SK-N-SH (cell line): Measurements from ENCODE around the gene PAN2. TPM values are rescaled to one million over a fixed set of nuclear protein-coding genes. Genes with fewer than 3 reads are reported as not detected.

Experiments used
- CTCF ChIA-PET: fragments of 300-600, 350-600 bp; formaldehyde crosslinking; extraction: SDS; loops from one replicate; lab custom pipeline; 2021; lab: Yijun Ruan, JAX
- POLR2A ChIA-PET: fragments of 350-600 bp; sonication (Branson Sonifier 250); formaldehyde crosslinking; extraction: SDS; loops from one replicate; lab custom pipeline; 2020; ENCODE audit warnings: antibody characterized with exemption, inconsistent platforms; lab: Yijun Ruan, JAX
- DNase-seq: peaks from one replicate; pipeline ENCODE4 v3.0.0; 2012
- H2AFZ ChIP-seq: fragments of 200-600 bp; sonication (generic); 2 replicates; pipeline ENCODE4 v1.8.1; 2016; ENCODE audit warnings: antibody characterized with exemption, mild to moderate bottlenecking, low read depth
- H3F3A ChIP-seq: fragments of 200-600 bp; sonication (generic); replicated peaks from 2 replicates; pipeline ENCODE3; 2016; ENCODE audit warnings: antibody characterized with exemption, mild to moderate bottlenecking; ENCODE audit not compliant: insufficient read depth
- H3K27ac ChIP-seq, 2 experiments: fragments of 200-500 bp in 1 of 2; fragments of 200-600 bp in 1 of 2; sonication (Bioruptor generic) in 1 of 2; sonication (generic), shearing (Covaris generic) in 1 of 2; 2 replicates each; pipeline versions ENCODE4 v1.5.1 to v1.6.1; 2014 to 2016; ENCODE audit warnings: low read depth in 2 of 2, inconsistent platforms in 1 of 2, low read length in 1 of 2, mild to moderate bottlenecking in 1 of 2, mixed read lengths in 1 of 2
- H3K27me3 ChIP-seq: fragments of 200-600 bp; sonication (generic), shearing (Covaris generic); 2 replicates; pipeline ENCODE4 v1.6.1; 2016; ENCODE audit warnings: mixed run types; ENCODE audit not compliant: insufficient read depth
- H3K36me3 ChIP-seq, 2 experiments: fragments of 200-500 bp in 1 of 2; fragments of 200-600 bp in 1 of 2; sonication (Bioruptor generic) in 1 of 2; sonication (generic) in 1 of 2; replicated peaks in 1 of 2; 2 replicates each; pipeline versions ENCODE3 to v1.5.1; 2014 to 2016; ENCODE audit warnings: low read length in 1 of 2, mild to moderate bottlenecking in 1 of 2; ENCODE audit not compliant: insufficient read depth in 2 of 2, control insufficient read depth in 1 of 2
- H3K4me1 ChIP-seq, 2 experiments: fragments of 200-500 bp in 1 of 2; fragments of 200-600 bp in 1 of 2; sonication (Bioruptor generic) in 1 of 2; sonication (generic), shearing (Covaris generic) in 1 of 2; 2 replicates each; pipeline versions ENCODE4 v1.5.1 to v1.6.1; 2014 to 2016; ENCODE audit warnings: low read depth in 1 of 2, low read length in 1 of 2, mixed run types in 1 of 2; ENCODE audit not compliant: insufficient read depth in 2 of 2, control insufficient read depth in 1 of 2
- H3K4me2 ChIP-seq: fragments of 200-600 bp; sonication (generic), shearing (Covaris generic); 2 replicates; pipeline ENCODE4 v1.6.1; 2017; ENCODE audit warnings: mixed run types
- H3K4me3 ChIP-seq, 2 experiments: fragments of 200-500 bp in 1 of 2; fragments of 200-600 bp in 1 of 2; sonication (Bioruptor generic) in 1 of 2; sonication (generic), shearing (Covaris generic) in 1 of 2; 2 replicates each; pipeline versions ENCODE4 v1.5.1 to v1.8.1; 2014 to 2016; ENCODE audit warnings: low read depth in 2 of 2, inconsistent platforms in 1 of 2, low read length in 1 of 2, mild to moderate bottlenecking in 1 of 2, mixed read lengths in 1 of 2, moderate library complexity in 1 of 2
- H3K79me2 ChIP-seq: fragments of 200-600 bp; sonication (generic); 2 replicates; pipeline ENCODE4 v1.8.1; 2017; ENCODE audit warnings: mild to moderate bottlenecking; ENCODE audit not compliant: insufficient read depth
- H3K9ac ChIP-seq: fragments of 200-600 bp; sonication (generic); 2 replicates; pipeline ENCODE4 v1.6.1; 2017; ENCODE audit warnings: mixed run types
- H3K9me2 ChIP-seq: fragments of 200-600 bp; sonication (generic); 2 replicates; pipeline ENCODE4 v1.6.1; 2017; ENCODE audit warnings: mixed run types
- H3K9me3 ChIP-seq: fragments of 200-600 bp; sonication (generic); 2 replicates; pipeline ENCODE4 v1.6.1; 2017; ENCODE audit warnings: mixed run types, mild to moderate bottlenecking, moderate library complexity
- H4K20me1 ChIP-seq: fragments of 200-600 bp; sonication (generic); 2 replicates; pipeline ENCODE4 v1.6.1; 2017; ENCODE audit warnings: mild to moderate bottlenecking, mixed run types; ENCODE audit not compliant: insufficient read depth
- CHD2 ChIP-seq: fragments of 150-350 bp; IDR thresholded peaks from 2 replicates; pipeline ENCODE4 v1.6.1; 2018; ENCODE audit warnings: low read length; ENCODE audit not compliant: partially characterized antibody
- ELF1 ChIP-seq: IDR thresholded peaks from 2 replicates; pipeline ENCODE4 v1.4.0; 2012
- FOSL2 ChIP-seq: IDR thresholded peaks from 2 replicates; pipeline ENCODE4 v1.4.0; 2012; ENCODE audit warnings: low read depth, mild to moderate bottlenecking, moderate library complexity, borderline replicate concordance
- FOXM1 ChIP-seq: IDR thresholded peaks from 2 replicates; pipeline ENCODE4 v1.4.0; 2012; ENCODE audit warnings: low read depth, mild to moderate bottlenecking
- NFIC ChIP-seq: IDR thresholded peaks from 2 replicates; pipeline ENCODE4 v1.4.0; 2012; ENCODE audit warnings: borderline replicate concordance
- POLR2AphosphoS5 ChIP-seq: IDR thresholded peaks from 2 replicates; pipeline ENCODE4 v1.6.1; 2012; ENCODE audit warnings: low read depth, low read length
- RCOR1 ChIP-seq: fragments of 150-350 bp; IDR thresholded peaks from 2 replicates; pipeline ENCODE4 v1.6.1; 2017; ENCODE audit warnings: antibody characterized with exemption, low read length
- RXRA ChIP-seq: IDR thresholded peaks from 2 replicates; pipeline ENCODE4 v1.4.0; 2012; ENCODE audit warnings: low read depth, mild to moderate bottlenecking, borderline replicate concordance
- SIN3A ChIP-seq: IDR thresholded peaks from 2 replicates; pipeline ENCODE4 v1.6.1; 2012; ENCODE audit warnings: low read depth, mild to moderate bottlenecking, low read length, moderate library complexity, borderline replicate concordance
- SMC3 ChIP-seq: IDR thresholded peaks from 2 replicates; pipeline ENCODE4 v1.6.1; 2012; ENCODE audit warnings: low read depth, low read length, improper control_type of control experiment
- TCF12 ChIP-seq: IDR thresholded peaks from 2 replicates; pipeline ENCODE4 v1.4.0; 2012
- YY1 ChIP-seq: IDR thresholded peaks from 2 replicates; pipeline ENCODE4 v1.4.0; 2012; ENCODE audit warnings: low read depth, mild to moderate bottlenecking
- WGBS: methylation state at CpG from one replicate; pipeline ENCODE4 v1.1.6; 2017; ENCODE audit warnings: low lambda C conversion rate; 5-methylcytosine and 5-hydroxymethylcytosine counted together
- polyA plus RNA-seq, 3 experiments: library from polyadenylated mRNA; depleted of rRNA; stranded (reverse); fragments of >200 nt; gene quantifications; 2 replicates each; pipeline ENCODE4 v1.2.3, GENCODE V29; 2012
- TF ChIP-seq, protein P1 (sequence below): fragments of 150-350 bp; IDR thresholded peaks from 2 replicates; pipeline ENCODE4 v1.6.1; 2017; ENCODE audit warnings: antibody characterized with exemption, low read length, low read depth, borderline replicate concordance
- TF ChIP-seq, protein P2 (sequence below): IDR thresholded peaks from 2 replicates; pipeline ENCODE4 v1.4.0; 2012; ENCODE audit warnings: low read depth, borderline replicate concordance
- TF ChIP-seq, protein P3 (sequence below): fragments of 150-350 bp; IDR thresholded peaks from 2 replicates; pipeline ENCODE4 v1.6.1; 2016; ENCODE audit warnings: mild to moderate bottlenecking, low read depth, low read length

PAN2 gene
- polyA plus RNA-seq, 1 of the 3 experiments (the other 2 are of a cell fraction), result 37.1 TPM

GRCh38 chr12:56333197-56333678 lies 562 bp downstream of the PAN2 start:
- H4K20me1 ChIP-seq, result no peaks in the 10 kb centered on the region
- H3K9me3 ChIP-seq, result no peaks in the 10 kb centered on the region
- DNase-seq, result peak; percentile 52
- WGBS, result 16% methylated on average over 8 of the region's 8 CpGs
- H3K4me2 ChIP-seq, result peak overlapping the region; percentile 87
- no peaks in the 10 kb centered on the region for H3K36me3 ChIP-seq
- H3K9me2 ChIP-seq, result no peaks in the 10 kb centered on the region
- ChIA-PET POLR2A (interaction anchor here (0.8 to 3.1 kb wide), 7 partner anchors 9 to 131 kb away, joined by 3 to 26 read pairs (median 6); partner anchors contain the start of genes CNPY2, STAT2 and TIMELESS), CTCF (interaction anchor here (0.7 to 2.2 kb wide), 5 partner anchors 8 to 215 kb away, joined by 3 to 17 read pairs (median 3); partner anchors contain the start of gene ZC3H10)
- peak overlapping the region; percentile 84 to 97 for H3K27ac ChIP-seq
- peaks cover 5% of the 10 kb centered on the region for H3F3A ChIP-seq
- TF ChIP-seq FOSL2 (no peak), RXRA (no peak), CHD2 (no peak), TCF12 (no peak), RCOR1 (no peak), FOXM1 (no peak), POLR2AphosphoS5 (no peak; the same call in 1 of the 2 replicates), SIN3A (no peak), SMC3 (no peak)
- TF ChIP-seq, protein P1, sequence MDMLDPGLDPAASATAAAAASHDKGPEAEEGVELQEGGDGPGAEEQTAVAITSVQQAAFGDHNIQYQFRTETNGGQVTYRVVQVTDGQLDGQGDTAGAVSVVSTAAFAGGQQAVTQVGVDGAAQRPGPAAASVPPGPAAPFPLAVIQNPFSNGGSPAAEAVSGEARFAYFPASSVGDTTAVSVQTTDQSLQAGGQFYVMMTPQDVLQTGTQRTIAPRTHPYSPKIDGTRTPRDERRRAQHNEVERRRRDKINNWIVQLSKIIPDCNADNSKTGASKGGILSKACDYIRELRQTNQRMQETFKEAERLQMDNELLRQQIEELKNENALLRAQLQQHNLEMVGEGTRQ, result no peak
- peak overlapping the region; percentile 61 to 73 for H3K4me3 ChIP-seq
- H3K79me2 ChIP-seq, result peaks cover 4% of the 10 kb centered on the region; the same call in 1 of the 2 replicates
- no peaks in the 10 kb centered on the region for H3K27me3 ChIP-seq
- peaks cover 4 to 8% of the 10 kb centered on the region in 2 experiments; a peak in 1 of 4 replicates for H3K4me1 ChIP-seq
- peak overlapping the region; percentile 85 for H2AFZ ChIP-seq
- H3K9ac ChIP-seq, result peak overlapping the region; percentile 87

- Histone ChIP-seq H3K4me1 (peaks cover 4 to 8% of the 10 kb centered on the region in 2 experiments; a peak in 1 of 4 replicates), H3K36me3 (peaks cover 0 to 2% of the 10 kb centered on the region in 2 experiments), H3K27ac (peak overlapping the region; percentile 84 to 97; a peak in 3 of 4 replicates), H3K9me2 (no peaks in the 10 kb centered on the region), H3K4me2 (peak overlapping the region; percentile 87), H3F3A (peaks cover 5% of the 10 kb centered on the region), H2AFZ (peak overlapping the region; percentile 85; the same call in 1 of the 2 replicates), H4K20me1 (no peaks in the 10 kb centered on the region), H3K27me3 (no peaks in the 10 kb centered on the region), H3K79me2 (peaks cover 4% of the 10 kb centered on the region; the same call in 1 of the 2 replicates), H3K9ac (peak overlapping the region; percentile 87), H3K4me3 (peak overlapping the region; percentile 61 to 73), H3K9me3 (no peaks in the 10 kb centered on the region)
- TF ChIP-seq RCOR1, result no peak
- TF ChIP-seq YY1, result no peak
- no peak for TF ChIP-seq SIN3A
- TF ChIP-seq, protein P2, sequence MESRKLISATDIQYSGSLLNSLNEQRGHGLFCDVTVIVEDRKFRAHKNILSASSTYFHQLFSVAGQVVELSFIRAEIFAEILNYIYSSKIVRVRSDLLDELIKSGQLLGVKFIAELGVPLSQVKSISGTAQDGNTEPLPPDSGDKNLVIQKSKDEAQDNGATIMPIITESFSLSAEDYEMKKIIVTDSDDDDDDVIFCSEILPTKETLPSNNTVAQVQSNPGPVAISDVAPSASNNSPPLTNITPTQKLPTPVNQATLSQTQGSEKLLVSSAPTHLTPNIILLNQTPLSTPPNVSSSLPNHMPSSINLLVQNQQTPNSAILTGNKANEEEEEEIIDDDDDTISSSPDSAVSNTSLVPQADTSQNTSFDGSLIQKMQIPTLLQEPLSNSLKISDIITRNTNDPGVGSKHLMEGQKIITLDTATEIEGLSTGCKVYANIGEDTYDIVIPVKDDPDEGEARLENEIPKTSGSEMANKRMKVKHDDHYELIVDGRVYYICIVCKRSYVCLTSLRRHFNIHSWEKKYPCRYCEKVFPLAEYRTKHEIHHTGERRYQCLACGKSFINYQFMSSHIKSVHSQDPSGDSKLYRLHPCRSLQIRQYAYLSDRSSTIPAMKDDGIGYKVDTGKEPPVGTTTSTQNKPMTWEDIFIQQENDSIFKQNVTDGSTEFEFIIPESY, result no peak
- no peak for TF ChIP-seq NFIC
- TF ChIP-seq ELF1, result no peak
- TF ChIP-seq, protein P3, sequence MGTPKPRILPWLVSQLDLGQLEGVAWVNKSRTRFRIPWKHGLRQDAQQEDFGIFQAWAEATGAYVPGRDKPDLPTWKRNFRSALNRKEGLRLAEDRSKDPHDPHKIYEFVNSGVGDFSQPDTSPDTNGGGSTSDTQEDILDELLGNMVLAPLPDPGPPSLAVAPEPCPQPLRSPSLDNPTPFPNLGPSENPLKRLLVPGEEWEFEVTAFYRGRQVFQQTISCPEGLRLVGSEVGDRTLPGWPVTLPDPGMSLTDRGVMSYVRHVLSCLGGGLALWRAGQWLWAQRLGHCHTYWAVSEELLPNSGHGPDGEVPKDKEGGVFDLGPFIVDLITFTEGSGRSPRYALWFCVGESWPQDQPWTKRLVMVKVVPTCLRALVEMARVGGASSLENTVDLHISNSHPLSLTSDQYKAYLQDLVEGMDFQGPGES, result no peak
- no peak for TF ChIP-seq RXRA
- TF ChIP-seq FOSL2, result no peak
- TF ChIP-seq POLR2AphosphoS5, result no peak
- DNase-seq, result no peak
- CTCF ChIA-PET, result interaction anchor here (0.6 to 2.2 kb wide), 5 partner anchors 12 to 131 kb away, joined by 3 to 17 read pairs (median 3); partner anchors contain the start of genes CNPY2 and RNF41
- 85% methylated on average over 11 of the region's 11 CpGs for WGBS
- POLR2A ChIA-PET, result interaction anchor here (0.6 to 3.1 kb wide), 9 partner anchors 8 to 155 kb away, joined by 3 to 26 read pairs (median 6); partner anchors contain the start of genes CNPY2, GLS2, STAT2 and TIMELESS
Observed at GRCh38 chr12:56332512-56333196, 1.1 kb downstream of the PAN2 start.
